ENCODE data around the gene DAPK2. TPM values are rescaled to one million over a fixed set of nuclear protein-coding genes. Genes with fewer than 3 reads are reported as not detected.

DAPK2 gene
- total RNA-seq, 1 experiment from 2014 or later, result 1.4 TPM

DNA sequence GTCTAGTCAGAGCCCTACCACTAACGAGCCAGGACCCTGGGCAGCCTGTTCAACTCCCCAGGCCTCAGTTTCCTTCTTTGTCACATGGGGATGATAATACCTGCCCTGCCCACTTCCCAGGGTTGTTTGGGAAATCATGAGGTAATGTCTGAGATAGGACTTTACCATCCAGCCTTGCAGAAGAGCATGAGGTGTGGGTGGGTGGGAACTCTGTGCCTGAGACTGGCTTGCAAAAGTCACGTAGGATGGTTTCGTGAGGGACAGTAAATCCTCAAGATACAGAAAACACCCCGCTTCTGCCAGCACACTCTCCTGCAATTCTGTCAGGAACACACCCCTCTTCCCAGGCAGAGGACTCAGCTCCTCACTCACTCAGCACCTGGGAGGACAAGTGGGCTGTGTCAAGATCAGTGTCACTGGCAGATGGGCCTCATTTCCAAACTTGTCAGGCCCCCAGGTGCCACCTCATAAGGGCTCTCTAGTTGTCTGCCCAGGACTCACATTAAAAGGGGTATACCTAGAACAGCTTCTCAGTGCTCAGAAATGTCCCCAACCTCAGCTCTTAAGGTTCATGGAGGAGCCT lies 58.4 kb downstream of the DAPK2 start:
- intact Hi-C loops (cut with micrococcal nuclease), result no loop called here
- Histone ChIP-seq H3K36me3 (ENCODE audit: low read depth, low read length) (no peaks in the 10 kb centered on the region), H3K9me3 (ENCODE audit: low read length) (no peaks in the 10 kb centered on the region), H3K9ac (ENCODE audit: low read length) (no peak overlapping the region), H3K27me3 (ENCODE audit: low read length) (no peaks in the 10 kb centered on the region), H3F3A (ENCODE audit: low read length, unreplicated experiment) (no peaks in the 10 kb centered on the region), H3K4me2 (ENCODE audit: low read length) (no peak overlapping the region), H2AFZ (ENCODE audit: low read length) (no peak overlapping the region), H4K20me1 (ENCODE audit: low read length) (no peaks in the 10 kb centered on the region), H3K4me3 (ENCODE audit: low read length) (no peak overlapping the region), H3K79me2 (ENCODE audit: low read length) (no peaks in the 10 kb centered on the region), H3K27ac (ENCODE audit: low read length) (no peak overlapping the region), H3K4me1 (ENCODE audit: insufficient read depth, low read length) (no peaks in the 10 kb centered on the region), H3K9me2 (replicated peaks; ENCODE audit: low read length) (no peaks in the 10 kb centered on the region)
- TF ChIP-seq EZH2phosphoT487 (IDR thresholded peaks at IDR 0.05; ENCODE audit: borderline replicate concordance, low read length) (no peak), EZH2 (IDR thresholded peaks at IDR 0.05; ENCODE audit: low read length, unreplicated experiment) (no peak)
- TF ChIP-seq, protein P1, sequence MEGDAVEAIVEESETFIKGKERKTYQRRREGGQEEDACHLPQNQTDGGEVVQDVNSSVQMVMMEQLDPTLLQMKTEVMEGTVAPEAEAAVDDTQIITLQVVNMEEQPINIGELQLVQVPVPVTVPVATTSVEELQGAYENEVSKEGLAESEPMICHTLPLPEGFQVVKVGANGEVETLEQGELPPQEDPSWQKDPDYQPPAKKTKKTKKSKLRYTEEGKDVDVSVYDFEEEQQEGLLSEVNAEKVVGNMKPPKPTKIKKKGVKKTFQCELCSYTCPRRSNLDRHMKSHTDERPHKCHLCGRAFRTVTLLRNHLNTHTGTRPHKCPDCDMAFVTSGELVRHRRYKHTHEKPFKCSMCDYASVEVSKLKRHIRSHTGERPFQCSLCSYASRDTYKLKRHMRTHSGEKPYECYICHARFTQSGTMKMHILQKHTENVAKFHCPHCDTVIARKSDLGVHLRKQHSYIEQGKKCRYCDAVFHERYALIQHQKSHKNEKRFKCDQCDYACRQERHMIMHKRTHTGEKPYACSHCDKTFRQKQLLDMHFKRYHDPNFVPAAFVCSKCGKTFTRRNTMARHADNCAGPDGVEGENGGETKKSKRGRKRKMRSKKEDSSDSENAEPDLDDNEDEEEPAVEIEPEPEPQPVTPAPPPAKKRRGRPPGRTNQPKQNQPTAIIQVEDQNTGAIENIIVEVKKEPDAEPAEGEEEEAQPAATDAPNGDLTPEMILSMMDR (conservative IDR thresholded peaks at IDR 0.05; ENCODE audit: low read depth, low read length), result no peak
- no TSS peak for BruUV-seq (replicated peaks)
- ATAC-seq, result no peak
- CTCF ChIA-PET, result no interaction called here
- no peak for DNase-seq
- POLR2A ChIA-PET (ENCODE audit: unreplicated experiment), result no interaction called here

- intact Hi-C loops (cut with micrococcal nuclease), result no loop called here
- no peaks in the 10 kb centered on the region for H3K27me3 ChIP-seq (ENCODE audit: low read length)
- no peaks in the 10 kb centered on the region for H3K9me2 ChIP-seq (replicated peaks; ENCODE audit: low read length)
- no TSS peak for BruUV-seq (replicated peaks)
- H3F3A ChIP-seq (ENCODE audit: low read length, unreplicated experiment), result no peaks in the 10 kb centered on the region
- H3K27ac ChIP-seq (ENCODE audit: low read length), result no peak overlapping the region
- no peaks in the 10 kb centered on the region for H4K20me1 ChIP-seq (ENCODE audit: low read length)
- CTCF ChIA-PET, result no interaction called here
- no peak overlapping the region for H3K9ac ChIP-seq (ENCODE audit: low read length)
- no peaks in the 10 kb centered on the region for H3K9me3 ChIP-seq (ENCODE audit: low read length)
- POLR2A ChIA-PET (ENCODE audit: unreplicated experiment), result no interaction called here
- TF ChIP-seq EZH2 (IDR thresholded peaks at IDR 0.05; ENCODE audit: low read length, unreplicated experiment) (no peak), EZH2phosphoT487 (IDR thresholded peaks at IDR 0.05; ENCODE audit: borderline replicate concordance, low read length) (no peak)
- TF ChIP-seq, protein P1 (conservative IDR thresholded peaks at IDR 0.05; ENCODE audit: low read depth, low read length), result no peak
- DNase-seq (no peak), ATAC-seq (no peak)
- H3K36me3 ChIP-seq (ENCODE audit: low read depth, low read length), result no peaks in the 10 kb centered on the region
- H3K4me3 ChIP-seq (ENCODE audit: low read length), result no peak overlapping the region
- no peak overlapping the region for H3K4me2 ChIP-seq (ENCODE audit: low read length)
- no peak overlapping the region for H2AFZ ChIP-seq (ENCODE audit: low read length)
- H3K4me1 ChIP-seq (ENCODE audit: insufficient read depth, low read length), result no peaks in the 10 kb centered on the region
- H3K79me2 ChIP-seq (ENCODE audit: low read length), result no peaks in the 10 kb centered on the region
Observed at GRCh38 chr15:63986751-63987341, 59.4 kb downstream of the DAPK2 start.

DNA sequence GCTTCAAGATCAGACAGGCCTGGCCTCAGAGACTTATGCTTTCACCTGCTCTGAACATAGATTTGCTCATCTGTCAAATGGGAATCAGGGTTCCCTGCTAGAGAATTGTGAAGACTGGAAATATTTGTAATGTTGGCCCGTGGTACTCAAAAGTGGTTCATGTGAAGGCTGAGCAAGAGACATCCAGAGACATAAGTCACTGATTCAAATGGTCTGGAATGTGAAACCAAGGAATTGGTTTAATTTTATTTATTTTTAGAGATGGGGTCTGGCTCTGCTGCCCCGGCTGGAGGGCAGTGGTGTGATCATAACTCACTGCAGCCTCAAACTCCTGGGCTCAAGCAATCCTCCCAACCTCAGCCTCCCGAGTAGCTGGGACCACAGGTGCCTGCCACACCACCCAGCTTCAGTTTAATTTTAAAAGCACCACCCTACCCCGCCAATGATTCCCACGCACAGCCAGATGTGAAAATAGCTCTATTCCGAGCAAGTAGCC lies 60.1 kb downstream of the DAPK2 start:
- Histone ChIP-seq H3K9ac (ENCODE audit: low read length) (no peak overlapping the region), H3K4me3 (ENCODE audit: low read length) (no peak overlapping the region), H3K36me3 (ENCODE audit: low read depth, low read length) (no peaks in the 10 kb centered on the region), H4K20me1 (ENCODE audit: low read length) (no peaks in the 10 kb centered on the region), H3K4me2 (ENCODE audit: low read length) (no peak overlapping the region), H3K27ac (ENCODE audit: low read length) (no peak overlapping the region), H3K9me2 (replicated peaks; ENCODE audit: low read length) (no peaks in the 10 kb centered on the region), H3K9me3 (ENCODE audit: low read length) (no peaks in the 10 kb centered on the region), H3K79me2 (ENCODE audit: low read length) (no peaks in the 10 kb centered on the region), H3K27me3 (ENCODE audit: low read length) (no peaks in the 10 kb centered on the region), H3F3A (ENCODE audit: low read length, unreplicated experiment) (no peaks in the 10 kb centered on the region), H2AFZ (ENCODE audit: low read length) (no peak overlapping the region), H3K4me1 (ENCODE audit: insufficient read depth, low read length) (no peaks in the 10 kb centered on the region)
- BruUV-seq (replicated peaks), result no TSS peak
- ATAC-seq (no peak), DNase-seq (no peak)
- TF ChIP-seq EZH2phosphoT487 (IDR thresholded peaks at IDR 0.05; ENCODE audit: borderline replicate concordance, low read length) (no peak), EZH2 (IDR thresholded peaks at IDR 0.05; ENCODE audit: low read length, unreplicated experiment) (no peak)
- TF ChIP-seq, protein P1 (conservative IDR thresholded peaks at IDR 0.05; ENCODE audit: low read depth, low read length), result no peak
- intact Hi-C loops (cut with micrococcal nuclease), result no loop called here
- ChIA-PET CTCF (no interaction called here), POLR2A (ENCODE audit: unreplicated experiment) (no interaction called here)
